Retinal pigment epithelial cell (primary cell): Measurements from ENCODE around the gene GNB1L.

Experiments
- DNase-seq: peaks from one replicate; pipeline ENCODE4 v3.0.0-alpha.2; 2010; ENCODE audit warnings: low read depth
- H3K4me3 ChIP-seq: 2 replicates; pipeline ENCODE4 v1.5.1; 2011; ENCODE audit warnings: mild to moderate bottlenecking, low read length, control low read depth, moderate library complexity
- TF ChIP-seq, protein P1 (sequence below): conservative IDR thresholded peaks from 2 replicates; pipeline ENCODE4 v1.5.1; 2011; ENCODE audit warnings: low read depth, low read length, control low read depth, inconsistent platforms

Gene GNB1L

DNA sequence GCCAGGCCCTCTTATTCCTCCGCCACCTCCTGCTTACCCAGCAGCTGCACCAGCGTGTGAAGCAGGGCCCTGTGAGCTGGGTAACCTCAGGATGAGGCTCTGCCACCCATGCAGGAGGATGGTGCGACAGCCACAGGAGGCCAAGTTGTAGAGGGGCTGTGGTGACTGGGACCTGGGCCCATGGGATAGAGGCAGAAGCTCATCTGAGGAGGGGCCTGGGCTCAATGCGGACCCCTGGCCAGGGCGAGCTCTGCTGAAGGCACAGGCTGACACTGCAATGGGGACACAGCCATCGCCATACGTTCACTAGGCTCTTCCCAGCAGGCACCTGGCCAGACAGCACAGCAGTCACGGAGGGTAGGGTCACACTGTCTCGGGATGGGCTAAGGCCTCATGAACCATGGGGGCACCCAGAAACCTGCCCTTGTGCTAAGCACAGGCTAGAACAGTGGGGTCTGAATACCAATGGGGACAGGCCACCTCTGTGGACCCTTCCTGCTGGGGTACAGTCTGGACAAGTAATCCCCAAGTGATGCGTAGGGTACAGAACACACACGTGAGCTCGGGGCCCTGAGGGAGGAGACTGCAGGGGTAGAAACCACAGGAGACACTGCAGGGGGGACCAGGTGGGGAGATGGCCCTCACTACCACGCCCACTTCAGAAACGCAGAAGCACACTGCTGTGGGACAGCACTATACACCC is 35.3 kb downstream of the GNB1L start:
- TF ChIP-seq, protein P1, sequence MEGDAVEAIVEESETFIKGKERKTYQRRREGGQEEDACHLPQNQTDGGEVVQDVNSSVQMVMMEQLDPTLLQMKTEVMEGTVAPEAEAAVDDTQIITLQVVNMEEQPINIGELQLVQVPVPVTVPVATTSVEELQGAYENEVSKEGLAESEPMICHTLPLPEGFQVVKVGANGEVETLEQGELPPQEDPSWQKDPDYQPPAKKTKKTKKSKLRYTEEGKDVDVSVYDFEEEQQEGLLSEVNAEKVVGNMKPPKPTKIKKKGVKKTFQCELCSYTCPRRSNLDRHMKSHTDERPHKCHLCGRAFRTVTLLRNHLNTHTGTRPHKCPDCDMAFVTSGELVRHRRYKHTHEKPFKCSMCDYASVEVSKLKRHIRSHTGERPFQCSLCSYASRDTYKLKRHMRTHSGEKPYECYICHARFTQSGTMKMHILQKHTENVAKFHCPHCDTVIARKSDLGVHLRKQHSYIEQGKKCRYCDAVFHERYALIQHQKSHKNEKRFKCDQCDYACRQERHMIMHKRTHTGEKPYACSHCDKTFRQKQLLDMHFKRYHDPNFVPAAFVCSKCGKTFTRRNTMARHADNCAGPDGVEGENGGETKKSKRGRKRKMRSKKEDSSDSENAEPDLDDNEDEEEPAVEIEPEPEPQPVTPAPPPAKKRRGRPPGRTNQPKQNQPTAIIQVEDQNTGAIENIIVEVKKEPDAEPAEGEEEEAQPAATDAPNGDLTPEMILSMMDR = no peak
- DNase-seq = no peak
- no peak overlapping the region for H3K4me3 ChIP-seq

DNA sequence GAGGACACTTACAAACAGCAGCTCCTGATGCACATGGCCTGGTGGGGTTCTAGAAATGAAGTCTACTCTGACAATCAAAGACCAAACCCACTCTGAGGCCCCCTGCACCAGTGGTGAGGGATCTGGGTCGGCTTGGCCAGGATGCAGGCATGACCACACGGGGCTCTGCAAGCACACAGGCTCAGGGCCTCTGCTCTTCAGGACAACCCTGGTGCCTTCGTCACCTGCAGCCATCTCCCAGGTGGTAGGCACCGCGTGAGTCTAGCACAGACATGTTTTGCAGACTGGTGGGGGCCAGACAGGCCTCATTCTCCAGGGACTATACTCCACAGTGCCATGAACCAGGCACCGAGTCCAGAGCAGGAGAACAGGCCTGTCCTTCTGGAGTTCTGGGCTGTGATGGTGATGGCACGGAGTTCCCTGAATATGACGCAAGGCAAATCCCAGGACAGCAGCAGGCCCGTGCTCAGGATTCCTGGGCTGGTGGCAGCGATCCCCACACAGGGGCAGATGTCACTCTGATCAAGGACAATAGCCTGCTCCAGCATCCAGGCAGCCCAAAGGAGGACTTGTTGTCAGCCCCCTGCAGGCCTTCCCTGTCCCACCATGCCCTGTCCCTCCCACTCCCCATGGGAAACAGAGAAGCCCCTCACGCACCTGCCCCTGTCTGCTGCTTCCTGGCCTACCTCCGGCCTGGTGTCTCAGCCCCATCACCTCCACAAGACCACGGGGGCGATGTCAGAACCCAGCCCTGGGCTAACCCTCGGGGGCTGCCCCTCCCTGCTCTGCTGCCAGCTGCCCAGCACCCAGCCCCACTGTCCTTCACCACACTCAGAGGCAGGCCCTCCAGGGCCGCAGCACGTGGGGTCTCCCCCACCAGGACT is 36.1 kb downstream of the GNB1L start:
- H3K4me3 ChIP-seq = no peak overlapping the region
- DNase-seq = no peak
- TF ChIP-seq, protein P1 = no peak

- TF ChIP-seq, protein P1 = no peak
- no peak overlapping the region for H3K4me3 ChIP-seq
- DNase-seq = no peak
Measured at GRCh38 chr22:19816372-19817119, 38.1 kb downstream of the GNB1L start.

DNA sequence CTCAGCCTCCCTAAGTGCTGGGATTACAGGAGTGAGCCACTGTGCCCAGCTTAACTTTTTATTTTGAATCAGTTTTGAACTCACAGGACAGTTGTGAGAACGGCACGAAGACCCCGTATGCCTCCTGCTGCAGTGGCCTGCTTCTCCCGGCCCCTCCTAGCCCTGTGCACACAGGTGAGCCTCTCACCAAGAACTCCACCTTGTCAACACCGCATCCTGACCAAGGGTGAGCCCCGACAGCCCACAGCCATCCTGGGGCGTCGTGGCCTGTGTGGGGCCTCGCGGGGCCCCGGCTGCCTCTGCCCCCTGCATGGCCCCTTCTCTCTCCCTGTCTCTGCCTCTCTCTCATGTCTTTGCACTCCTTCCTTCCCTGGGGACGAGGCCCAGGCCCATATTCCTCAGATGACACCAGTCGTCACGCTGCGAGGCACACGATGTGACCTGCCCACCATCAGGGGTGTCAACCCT is 38.8 kb downstream of the GNB1L start:
- no peak for DNase-seq
- TF ChIP-seq, protein P1 = no peak
- H3K4me3 ChIP-seq = no peak overlapping the region

DNA sequence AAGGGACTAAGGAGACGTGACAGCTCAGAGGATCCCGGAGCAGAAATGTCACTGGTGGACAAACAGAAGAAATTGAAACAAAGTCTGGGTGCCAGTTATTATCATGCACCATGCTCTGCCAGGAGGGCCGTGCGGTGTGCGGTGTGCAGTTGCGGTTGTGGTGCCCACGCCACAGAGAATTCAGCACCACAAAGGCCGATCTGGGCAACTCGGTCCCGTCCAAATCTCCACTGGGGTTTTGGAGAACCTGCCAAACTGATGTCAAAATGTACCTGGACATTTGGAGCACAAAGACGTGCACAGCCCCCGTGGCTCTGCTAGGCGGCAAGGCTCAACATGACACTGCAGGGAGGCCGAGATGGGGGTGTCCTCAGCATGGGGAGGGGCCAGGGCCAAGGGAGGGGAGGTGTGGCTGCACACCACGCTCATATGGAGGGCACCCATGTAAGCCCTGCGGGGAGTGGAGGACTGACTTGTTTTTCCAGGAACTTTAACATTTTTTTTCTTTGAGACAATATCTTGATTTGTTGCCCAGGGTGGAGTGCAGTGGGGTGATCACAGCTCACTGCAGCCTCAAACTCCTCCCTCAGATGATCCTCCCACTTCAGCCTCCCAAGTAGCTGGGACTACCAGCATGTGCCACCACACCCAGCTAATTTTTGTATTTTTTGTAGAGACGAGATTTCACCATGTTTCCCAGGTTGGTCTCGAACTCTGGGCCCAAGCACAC is 39.4 kb downstream of the GNB1L start:
- TF ChIP-seq, protein P1 = no peak
- DNase-seq = no peak
- H3K4me3 ChIP-seq = no peak overlapping the region

DNA sequence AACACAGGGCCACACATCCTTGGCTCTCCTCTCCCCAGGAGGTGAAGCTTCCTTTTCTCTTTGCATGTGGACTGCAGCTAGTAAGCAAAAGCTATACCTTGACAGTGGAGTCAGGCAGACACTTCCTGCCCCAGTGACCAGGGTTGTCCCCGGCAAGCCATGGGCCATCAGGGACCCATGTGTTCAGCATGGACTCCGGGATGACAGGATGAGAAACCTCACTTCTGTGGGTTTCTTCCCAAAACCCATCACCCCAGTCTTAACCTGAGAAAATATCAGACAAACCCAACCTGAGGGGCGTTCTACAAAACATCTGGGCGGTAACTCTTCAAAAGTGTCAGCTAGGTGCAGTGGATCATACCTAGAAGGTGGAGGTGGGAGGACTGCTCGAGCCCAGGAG is 40.2 kb downstream of the GNB1L start:
- no peak overlapping the region for H3K4me3 ChIP-seq
- no peak for DNase-seq
- TF ChIP-seq, protein P1 = no peak
